WI38 (cell line): ENCODE results near the gene F8.

Experiments
- H3K4me3 ChIP-seq: 2 replicates; pipeline ENCODE4 v1.5.1; 2011; ENCODE audit warnings: low read depth, mild to moderate bottlenecking, control low read depth, low read length
- TF ChIP-seq, protein P1 (sequence below): IDR thresholded peaks from 2 replicates; pipeline ENCODE4 v1.5.1; 2012; ENCODE audit warnings: low read depth, mild to moderate bottlenecking, control low read depth, low read length

Gene F8

DNA sequence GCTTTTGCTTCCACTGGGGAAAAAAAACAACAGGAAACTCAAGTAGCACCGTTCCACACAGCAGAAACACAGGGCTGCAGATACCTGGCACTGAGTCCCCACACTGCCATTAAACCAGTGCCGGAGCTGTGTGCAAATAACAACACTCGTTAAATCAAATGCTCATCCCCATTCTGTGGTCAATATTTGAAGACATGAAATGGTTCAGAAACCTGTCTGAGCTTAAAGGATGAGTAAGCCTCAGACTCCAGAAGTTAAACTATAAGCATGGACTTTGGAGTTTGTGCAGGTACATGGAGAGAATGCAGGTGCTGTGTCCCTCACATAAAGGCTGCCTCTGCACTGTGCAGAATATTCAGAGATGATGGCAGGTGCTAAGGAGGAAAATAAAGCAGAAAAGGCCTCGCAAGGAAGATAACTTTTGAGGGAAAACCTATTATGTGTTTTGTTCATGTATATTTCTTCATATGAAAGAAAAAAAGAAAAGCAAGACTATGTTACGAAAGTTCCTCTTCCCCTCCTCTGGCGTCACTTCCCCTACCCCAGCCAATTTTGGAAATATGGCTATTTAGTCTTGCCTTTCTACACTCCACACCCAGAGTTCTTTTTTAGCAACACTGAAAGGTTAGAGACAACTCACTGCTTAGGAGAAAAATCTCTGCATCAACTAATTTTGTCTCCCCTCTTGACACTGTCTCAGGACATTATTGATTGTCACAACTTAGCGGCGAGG, 221.9 kb downstream of the F8 start:
- H3K4me3 ChIP-seq = no peak overlapping the region
- TF ChIP-seq, protein P1, sequence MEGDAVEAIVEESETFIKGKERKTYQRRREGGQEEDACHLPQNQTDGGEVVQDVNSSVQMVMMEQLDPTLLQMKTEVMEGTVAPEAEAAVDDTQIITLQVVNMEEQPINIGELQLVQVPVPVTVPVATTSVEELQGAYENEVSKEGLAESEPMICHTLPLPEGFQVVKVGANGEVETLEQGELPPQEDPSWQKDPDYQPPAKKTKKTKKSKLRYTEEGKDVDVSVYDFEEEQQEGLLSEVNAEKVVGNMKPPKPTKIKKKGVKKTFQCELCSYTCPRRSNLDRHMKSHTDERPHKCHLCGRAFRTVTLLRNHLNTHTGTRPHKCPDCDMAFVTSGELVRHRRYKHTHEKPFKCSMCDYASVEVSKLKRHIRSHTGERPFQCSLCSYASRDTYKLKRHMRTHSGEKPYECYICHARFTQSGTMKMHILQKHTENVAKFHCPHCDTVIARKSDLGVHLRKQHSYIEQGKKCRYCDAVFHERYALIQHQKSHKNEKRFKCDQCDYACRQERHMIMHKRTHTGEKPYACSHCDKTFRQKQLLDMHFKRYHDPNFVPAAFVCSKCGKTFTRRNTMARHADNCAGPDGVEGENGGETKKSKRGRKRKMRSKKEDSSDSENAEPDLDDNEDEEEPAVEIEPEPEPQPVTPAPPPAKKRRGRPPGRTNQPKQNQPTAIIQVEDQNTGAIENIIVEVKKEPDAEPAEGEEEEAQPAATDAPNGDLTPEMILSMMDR = no peak

DNA sequence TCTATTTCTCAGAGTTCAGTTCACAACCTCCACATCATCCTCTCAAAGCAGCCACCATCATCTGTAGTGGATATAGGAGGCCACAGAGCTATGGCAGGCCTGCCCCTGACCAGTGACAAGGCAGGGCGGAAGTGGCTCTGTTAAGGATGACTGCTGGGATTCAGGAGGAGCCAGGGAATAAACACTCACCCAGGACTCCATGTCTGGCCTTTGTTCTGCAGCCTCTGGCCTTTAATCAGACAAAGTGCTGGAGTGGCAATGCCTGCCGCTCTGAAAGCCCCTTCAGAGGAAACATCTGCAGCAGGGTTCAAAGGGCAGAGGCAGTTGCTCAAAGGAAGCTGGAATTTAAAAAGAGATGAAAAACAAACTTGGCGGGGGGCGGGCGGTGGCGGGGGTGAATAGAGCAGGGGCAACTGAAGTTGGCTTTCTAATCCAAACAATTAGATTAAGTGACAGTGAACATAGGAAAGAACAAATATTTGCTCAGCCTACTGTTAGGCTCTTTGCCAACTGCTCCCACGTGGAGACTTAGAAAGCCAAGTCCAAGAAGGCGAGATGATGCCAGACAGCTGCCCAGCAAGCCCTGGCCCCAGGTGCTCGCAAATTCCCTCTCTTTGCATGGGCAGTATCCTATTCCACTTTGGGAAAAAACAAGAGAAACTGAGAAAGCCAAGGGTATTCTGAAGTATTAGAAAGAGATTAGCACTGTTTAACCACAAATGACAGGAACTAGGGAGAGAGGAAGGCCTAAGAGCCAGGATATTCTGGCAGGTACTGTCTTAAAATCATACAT, 222.8 kb downstream of the F8 start:
- no peak overlapping the region for H3K4me3 ChIP-seq
- TF ChIP-seq, protein P1 = no peak

DNA sequence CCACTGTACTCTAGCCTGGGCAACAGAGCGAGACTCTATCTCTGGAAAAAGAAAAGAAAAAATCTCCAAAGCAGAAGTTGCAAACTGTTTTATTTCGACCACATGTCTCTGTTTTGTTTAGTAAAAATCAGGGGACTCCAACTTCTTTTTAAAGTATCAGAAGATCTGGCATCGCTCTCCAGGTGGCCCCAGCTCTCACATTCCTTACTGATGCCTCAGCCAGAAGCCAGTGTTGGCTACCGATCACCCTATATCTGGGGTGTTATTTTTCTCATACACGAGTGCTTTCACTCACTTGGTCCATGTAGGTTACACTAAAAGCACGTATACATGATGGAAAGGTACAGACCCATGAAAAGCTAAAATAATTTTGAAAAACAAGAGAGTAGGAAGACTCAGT, 225.5 kb downstream of the F8 start:
- no peak overlapping the region for H3K4me3 ChIP-seq
- TF ChIP-seq, protein P1 = no peak

DNA sequence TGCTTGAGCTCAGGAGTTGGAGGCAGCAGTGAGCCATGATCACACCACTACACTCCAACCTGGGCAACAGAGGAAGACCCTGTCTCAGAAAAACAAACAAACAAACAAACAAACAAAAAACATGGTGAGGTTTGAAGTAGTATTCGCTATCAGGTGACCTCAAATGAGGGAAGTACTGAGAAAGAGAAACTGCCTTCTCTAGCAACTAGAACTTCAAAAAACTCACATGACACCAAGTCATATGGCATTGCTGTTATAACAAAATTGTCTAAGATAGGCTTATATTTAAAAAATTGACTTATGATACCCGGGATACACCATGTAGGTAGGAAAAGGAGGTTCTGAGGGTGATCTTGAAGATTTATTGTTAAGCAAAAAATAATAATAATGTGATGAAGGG, 227.5 kb downstream of the F8 start:
- no peak overlapping the region for H3K4me3 ChIP-seq
- TF ChIP-seq, protein P1 = no peak

DNA sequence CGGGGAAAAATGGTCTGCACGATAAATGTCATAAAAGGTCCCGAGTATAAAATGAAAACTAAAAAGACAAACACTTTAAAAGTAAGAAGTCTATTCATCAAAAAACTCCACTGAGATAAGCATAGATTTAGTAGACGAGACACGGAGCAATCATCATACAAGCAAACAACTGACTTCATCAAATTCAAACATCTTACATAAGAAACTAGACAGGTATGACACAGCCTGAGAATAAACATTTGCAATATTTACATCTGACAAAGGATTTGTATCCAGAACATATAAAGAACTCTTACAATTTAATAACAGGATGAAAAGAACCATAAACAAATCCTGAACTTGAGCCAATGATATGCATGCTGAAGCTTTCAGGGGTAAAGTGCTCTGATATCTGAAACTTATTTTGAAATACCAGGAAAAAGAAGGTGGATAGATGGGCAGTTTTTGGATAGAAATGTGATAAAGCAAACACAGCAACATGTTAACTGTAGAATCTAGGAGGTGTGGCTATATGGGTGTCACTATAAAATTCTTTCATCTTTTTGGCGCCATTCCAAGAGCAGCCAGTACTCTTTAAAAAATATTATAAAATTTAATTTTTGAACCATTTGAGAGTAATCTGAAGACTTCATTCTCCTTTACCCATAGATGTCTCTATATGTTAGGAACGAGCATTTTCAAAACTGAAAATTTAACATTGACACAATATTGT, 229.3 kb downstream of the F8 start:
- no peak overlapping the region for H3K4me3 ChIP-seq
- TF ChIP-seq, protein P1 = no peak

DNA sequence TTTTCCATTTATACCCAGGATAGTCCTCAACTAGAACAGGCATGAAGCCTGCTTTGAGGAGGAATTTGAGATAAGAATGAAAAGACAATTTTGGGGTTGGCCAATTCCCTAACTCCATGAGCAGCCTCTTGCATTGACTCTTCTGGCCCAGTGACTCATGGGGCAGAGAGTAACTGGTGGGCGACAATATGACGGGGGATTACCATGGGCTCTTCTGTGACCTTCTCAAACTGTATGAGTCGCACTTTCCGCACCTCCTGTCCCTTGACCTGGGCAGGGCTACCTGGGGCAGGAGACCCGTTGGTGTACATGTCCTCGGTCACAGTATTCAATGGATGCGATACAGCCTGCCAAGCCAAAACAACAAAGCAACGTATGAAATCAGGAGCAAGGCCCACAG, 230.6 kb downstream of the F8 start:
- TF ChIP-seq, protein P1 = no peak

DNA sequence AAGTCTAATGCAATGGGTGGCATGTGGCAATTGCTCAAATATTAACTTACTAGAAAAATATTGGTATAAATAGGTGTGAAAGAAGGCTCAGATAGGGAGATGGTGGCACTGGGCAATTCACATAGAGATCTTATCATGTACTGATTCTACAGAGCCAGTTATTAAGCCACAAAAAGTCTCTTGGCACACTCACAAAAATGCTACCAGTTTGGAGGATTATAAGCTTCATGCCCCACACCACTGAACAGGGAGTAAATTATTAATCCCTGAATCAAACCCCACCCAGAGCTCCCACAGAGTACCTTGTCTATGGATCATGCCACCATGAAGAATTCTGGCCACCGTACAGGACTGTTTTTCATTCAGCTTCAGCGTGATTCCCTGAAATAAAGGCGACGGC, 231.1 kb downstream of the F8 start:
- no peak overlapping the region for H3K4me3 ChIP-seq
- TF ChIP-seq, protein P1 = no peak

More for the DNA sequence above, 230.6 kb downstream of the F8 start:
- H3K4me3 ChIP-seq = no peak overlapping the region
